SU-DHL-6 (cell line): Measurements from ENCODE around the gene STRIT1.

Source experiments
- H2AFZ ChIP-seq: fragments of 200-600 bp; sonication (generic); 2 replicates; pipeline ENCODE4 v1.6.1; 2014; ENCODE audit warnings: low read depth, mild to moderate bottlenecking, moderate library complexity, mixed read lengths, antibody characterized with exemption, low read length; ENCODE audit not compliant: severe bottlenecking
- H3F3A ChIP-seq: fragments of 200-600 bp; shearing (Covaris generic); 2 replicates; pipeline ENCODE4 v1.6.0; 2016; ENCODE audit warnings: antibody characterized with exemption, mild to moderate bottlenecking; ENCODE audit not compliant: insufficient read depth
- H3K27ac ChIP-seq: fragments of 200-600 bp; sonication (generic); 2 replicates; pipeline ENCODE4 v1.5.1; 2016; ENCODE audit warnings: low read depth, mild to moderate bottlenecking, low read length, moderate library complexity, mixed read lengths
- H3K27me3 ChIP-seq: fragments of 200-600 bp; sonication (generic), shearing (Covaris generic); 2 replicates; pipeline ENCODE4 v1.6.0; 2014; ENCODE audit warnings: mild to moderate bottlenecking, low read length
- H3K36me3 ChIP-seq: fragments of 200-600 bp; sonication (generic); 2 replicates; pipeline ENCODE4 v1.6.1; 2014; ENCODE audit warnings: mild to moderate bottlenecking, low read length, mixed read lengths
- H3K4me2 ChIP-seq: fragments of 300-600, 200-600 bp; shearing (Covaris generic), sonication (generic); 2 replicates; pipeline ENCODE4 v1.6.0; 2014; ENCODE audit warnings: low read length, low read depth, mild to moderate bottlenecking; ENCODE audit not compliant: poor library complexity, severe bottlenecking
- H3K4me3 ChIP-seq: fragments of 200-600 bp; sonication (generic); 2 replicates; pipeline ENCODE4 v1.5.1; 2014; ENCODE audit warnings: antibody characterized with exemption, low read length, mild to moderate bottlenecking, mixed read lengths; ENCODE audit not compliant: insufficient read depth, poor library complexity, severe bottlenecking
- H3K79me2 ChIP-seq: fragments of 200-600 bp; sonication (generic); 2 replicates; pipeline ENCODE4 v1.6.1; 2014; ENCODE audit warnings: mild to moderate bottlenecking, low read length, moderate library complexity; ENCODE audit not compliant: insufficient read depth
- H3K9ac ChIP-seq: fragments of 200-600 bp; sonication (generic); 2 replicates; pipeline ENCODE4 v1.7.0; 2014; ENCODE audit warnings: mild to moderate bottlenecking, low read length
- H3K9me2 ChIP-seq: fragments of 200-600 bp; sonication (generic); replicated peaks from 2 replicates; pipeline ENCODE4 v1.6.1; 2014; ENCODE audit warnings: low read length; ENCODE audit not compliant: insufficient read depth
- H3K9me3 ChIP-seq: fragments of 200-600 bp; sonication (generic); 2 replicates; pipeline ENCODE4 v1.6.1; 2014; ENCODE audit warnings: low read length, mixed read lengths; ENCODE audit not compliant: insufficient read depth
- H4K20me1 ChIP-seq: fragments of 200-600 bp; sonication (generic); 2 replicates; pipeline ENCODE4 v1.6.1; 2014; ENCODE audit warnings: low read depth, mild to moderate bottlenecking, antibody characterized with exemption, low read length, moderate library complexity, mixed read lengths
- CTCF ChIP-seq: fragments of 200-600 bp; sonication (generic); IDR thresholded peaks from one replicate; pipeline ENCODE4 v1.5.1; 2017; ENCODE audit warnings: antibody characterized with exemption, mild to moderate bottlenecking, low read length, moderate library complexity; ENCODE audit not compliant: insufficient read depth, poor library complexity, severe bottlenecking
- EZH2phosphoT487 ChIP-seq: fragments of 200-600 bp; sonication (generic), shearing (Covaris generic); conservative IDR thresholded peaks from 2 replicates; pipeline ENCODE4 v1.6.1; 2018; ENCODE audit warnings: mild to moderate bottlenecking, antibody characterized with exemption, low read length, moderate library complexity, mixed read lengths

STRIT1 gene

GRCh38 chr3:155332716-155333115, 39.2 kb upstream of the STRIT1 start:
- Histone ChIP-seq H3F3A (no peaks in the 10 kb centered on the region), H2AFZ (no peak overlapping the region), H3K27ac (no peak overlapping the region), H3K4me2 (no peak overlapping the region), H3K4me3 (no peak overlapping the region), H3K9me2 (no peaks in the 10 kb centered on the region), H3K36me3 (no peaks in the 10 kb centered on the region), H3K27me3 (no peaks in the 10 kb centered on the region), H4K20me1 (no peaks in the 10 kb centered on the region), H3K9ac (no peak overlapping the region), H3K9me3 (no peaks in the 10 kb centered on the region), H3K79me2 (no peaks in the 10 kb centered on the region)
- TF ChIP-seq EZH2phosphoT487 (no peak), CTCF (no peak)

GRCh38 chr3:155331078-155331477, 37.6 kb upstream of the STRIT1 start:
- TF ChIP-seq EZH2phosphoT487 (no peak), CTCF (no peak)
- Histone ChIP-seq H3K79me2 (no peaks in the 10 kb centered on the region), H3F3A (no peaks in the 10 kb centered on the region), H3K4me2 (no peak overlapping the region), H3K27ac (no peak overlapping the region), H3K4me3 (no peak overlapping the region), H3K9me3 (no peaks in the 10 kb centered on the region), H3K27me3 (no peaks in the 10 kb centered on the region), H2AFZ (no peak overlapping the region), H3K36me3 (no peaks in the 10 kb centered on the region), H3K9ac (no peak overlapping the region), H4K20me1 (no peaks in the 10 kb centered on the region), H3K9me2 (no peaks in the 10 kb centered on the region)

- Histone ChIP-seq H3K36me3 (no peaks in the 10 kb centered on the region), H3K4me3 (no peak overlapping the region), H4K20me1 (no peaks in the 10 kb centered on the region), H3K9ac (no peak overlapping the region), H3F3A (no peaks in the 10 kb centered on the region), H3K79me2 (no peaks in the 10 kb centered on the region), H3K4me2 (no peak overlapping the region), H3K9me3 (no peaks in the 10 kb centered on the region), H3K27ac (no peak overlapping the region), H3K9me2 (no peaks in the 10 kb centered on the region), H3K27me3 (no peaks in the 10 kb centered on the region), H2AFZ (no peak overlapping the region)
- TF ChIP-seq CTCF (no peak), EZH2phosphoT487 (no peak)
Observed at GRCh38 chr3:155330370-155330769, 36.9 kb upstream of the STRIT1 start.

- Histone ChIP-seq H3F3A (no peaks in the 10 kb centered on the region), H3K9ac (no peak overlapping the region), H3K9me3 (no peaks in the 10 kb centered on the region), H2AFZ (no peak overlapping the region), H3K27me3 (no peaks in the 10 kb centered on the region), H3K4me2 (no peak overlapping the region), H3K9me2 (no peaks in the 10 kb centered on the region), H4K20me1 (no peaks in the 10 kb centered on the region), H3K27ac (no peak overlapping the region), H3K36me3 (no peaks in the 10 kb centered on the region), H3K4me3 (no peak overlapping the region), H3K79me2 (no peaks in the 10 kb centered on the region)
- TF ChIP-seq CTCF (no peak), EZH2phosphoT487 (no peak)
Observed at GRCh38 chr3:155329513-155330048, 36.1 kb upstream of the STRIT1 start.
